ENCODE results near the gene PCSK9. TPM values are rescaled to one million over a fixed set of nuclear protein-coding genes. Genes with fewer than 3 reads are reported as not detected.

The PCSK9 gene
- polyA plus RNA-seq, 2 of the 4 experiments (the other 2 are of a cell fraction): 1.7 to 7.3 TPM

- ATAC-seq: no peak
- no peaks in the 10 kb centered on the region for H3K9me3 ChIP-seq
- H3K27ac ChIP-seq: no peak overlapping the region
- FAIRE-seq: no peak
- 94% methylated on average over 9 of the region's 9 CpGs for WGBS (ENCODE audit: missing lambda C conversion rate)
- no peak for DNase-seq (ENCODE audit: low read depth in 1 of 2, low spot score in 1 of 2)
- ChIA-PET POLR2A (no interaction called here), CTCF (no interaction called here)
- H3K4me3 ChIP-seq: no peak overlapping the region
- peaks cover 16% of the 10 kb centered on the region for H3K4me1 ChIP-seq
- TF ChIP-seq FOSB (CRISPR knock-in tag; IDR thresholded peaks at IDR 0.05): no peak
- no peak for TF ChIP-seq REST (IDR thresholded peaks at IDR 0.05)
- no peak for TF ChIP-seq CTCF (IDR thresholded peaks at IDR 0.05)
- TF ChIP-seq HEYL (CRISPR knock-in tag; IDR thresholded peaks at IDR 0.05): no peak
- no peak for TF ChIP-seq ZFP36 (IDR thresholded peaks at IDR 0.05; ENCODE audit: borderline replicate concordance, partially characterized antibody)
- TF ChIP-seq PHF8 (IDR thresholded peaks at IDR 0.05; ENCODE audit: borderline replicate concordance, low read depth): no peak
- no peak for TF ChIP-seq FOXS1 (CRISPR knock-in tag; IDR thresholded peaks at IDR 0.05)
- no peak for TF ChIP-seq HOXB5 (CRISPR knock-in tag; IDR thresholded peaks at IDR 0.05)
- no peak for TF ChIP-seq CEBPB (IDR thresholded peaks at IDR 0.05)
- no peak for TF ChIP-seq EHMT2 (IDR thresholded peaks at IDR 0.05; ENCODE audit: low read depth)
- no peak for TF ChIP-seq POLR2AphosphoS2 (conservative IDR thresholded peaks at IDR 0.05; ENCODE audit: low read length)
- no peak for TF ChIP-seq RAD21 (conservative IDR thresholded peaks at IDR 0.05 in 1 of 2, IDR thresholded peaks at IDR 0.05 in 1 of 2)
- no peak for TF ChIP-seq ZNF302 (CRISPR knock-in tag; IDR thresholded peaks at IDR 0.05)
- no peak for TF ChIP-seq BHLHE40 (IDR thresholded peaks at IDR 0.05; ENCODE audit: low read depth, low read length)
- TF ChIP-seq MAX (IDR thresholded peaks at IDR 0.05): no peak
- TF ChIP-seq FOSL2 (IDR thresholded peaks at IDR 0.05): no peak
- TF ChIP-seq FOSL2 (CRISPR knock-in tag; IDR thresholded peaks at IDR 0.05): no peak
- no peak for TF ChIP-seq TP53 (CRISPR knock-in tag; IDR thresholded peaks at IDR 0.05)
- H3K4me2 ChIP-seq: no peak overlapping the region
Measured at GRCh38 chr1:55068638-55069037, 29.3 kb downstream of the PCSK9 start.

GRCh38 chr1:55069280-55069679 is 29.9 kb downstream of the PCSK9 start:
- peaks cover 13% of the 10 kb centered on the region for H3K4me1 ChIP-seq
- H3K27ac ChIP-seq: no peak overlapping the region
- DNase-seq (ENCODE audit: low read depth in 1 of 2, low spot score in 1 of 2): no peak
- ATAC-seq: no peak
- no peaks in the 10 kb centered on the region for H3K9me3 ChIP-seq
- 93% methylated on average over 4 of the region's 7 CpGs for WGBS (ENCODE audit: missing lambda C conversion rate)
- H3K4me3 ChIP-seq: no peak overlapping the region
- POLR2A ChIA-PET: no interaction called here
- CTCF ChIA-PET: interaction anchor here (1.5 kb wide), 1 partner anchor 20 kb away, joined by 3 read pairs; no protein-coding TSS in a partner anchor
- no peak for FAIRE-seq
- H3K4me2 ChIP-seq: no peak overlapping the region
- no peak for TF ChIP-seq TFCP2L1 (CRISPR knock-in tag; IDR thresholded peaks at IDR 0.05)
- no peak for TF ChIP-seq ELK1 (IDR thresholded peaks at IDR 0.05; ENCODE audit: low read depth, low read length)
- no peak for TF ChIP-seq FOSB (CRISPR knock-in tag; IDR thresholded peaks at IDR 0.05)
- TF ChIP-seq HOXB5 (CRISPR knock-in tag; IDR thresholded peaks at IDR 0.05): no peak
- TF ChIP-seq RAD21 (conservative IDR thresholded peaks at IDR 0.05 in 1 of 2, IDR thresholded peaks at IDR 0.05 in 1 of 2): no peak
- no peak for TF ChIP-seq REST (IDR thresholded peaks at IDR 0.05)
- no peak for TF ChIP-seq ZNF302 (CRISPR knock-in tag; IDR thresholded peaks at IDR 0.05)
- no peak for TF ChIP-seq RFX5 (IDR thresholded peaks at IDR 0.05)
- no peak for TF ChIP-seq GATA3 (IDR thresholded peaks at IDR 0.05; ENCODE audit: borderline replicate concordance)
- TF ChIP-seq HEYL (CRISPR knock-in tag; IDR thresholded peaks at IDR 0.05): no peak
- TF ChIP-seq CTCF (IDR thresholded peaks at IDR 0.05): no peak
- TF ChIP-seq MYC (IDR thresholded peaks at IDR 0.05; ENCODE audit: borderline replicate concordance, low read length): no peak

Measured in A549 (cell line).